Hindlimb muscle (tissue), 1 donor: Measurements from ENCODE around the gene SAMM50. TPM values are rescaled to one million over a fixed set of nuclear protein-coding genes. Genes with fewer than 3 reads are reported as not detected.
A peak's percentile ranks its signal among the peaks of the same experiment; 100 is the strongest.

Source experiments
- DNase-seq: peaks from one replicate; pipeline ENCODE4 v3.0.0-alpha.2; 2013
- polyA plus RNA-seq: library from polyadenylated mRNA; unstranded; fragments of 120-200 nt; gene quantifications from one replicate; pipeline ENCODE4 v1.2.1, GENCODE V29; 2013; ENCODE audit not compliant: insufficient read length

SAMM50 gene
- 54.5 TPM for polyA plus RNA-seq

DNA sequence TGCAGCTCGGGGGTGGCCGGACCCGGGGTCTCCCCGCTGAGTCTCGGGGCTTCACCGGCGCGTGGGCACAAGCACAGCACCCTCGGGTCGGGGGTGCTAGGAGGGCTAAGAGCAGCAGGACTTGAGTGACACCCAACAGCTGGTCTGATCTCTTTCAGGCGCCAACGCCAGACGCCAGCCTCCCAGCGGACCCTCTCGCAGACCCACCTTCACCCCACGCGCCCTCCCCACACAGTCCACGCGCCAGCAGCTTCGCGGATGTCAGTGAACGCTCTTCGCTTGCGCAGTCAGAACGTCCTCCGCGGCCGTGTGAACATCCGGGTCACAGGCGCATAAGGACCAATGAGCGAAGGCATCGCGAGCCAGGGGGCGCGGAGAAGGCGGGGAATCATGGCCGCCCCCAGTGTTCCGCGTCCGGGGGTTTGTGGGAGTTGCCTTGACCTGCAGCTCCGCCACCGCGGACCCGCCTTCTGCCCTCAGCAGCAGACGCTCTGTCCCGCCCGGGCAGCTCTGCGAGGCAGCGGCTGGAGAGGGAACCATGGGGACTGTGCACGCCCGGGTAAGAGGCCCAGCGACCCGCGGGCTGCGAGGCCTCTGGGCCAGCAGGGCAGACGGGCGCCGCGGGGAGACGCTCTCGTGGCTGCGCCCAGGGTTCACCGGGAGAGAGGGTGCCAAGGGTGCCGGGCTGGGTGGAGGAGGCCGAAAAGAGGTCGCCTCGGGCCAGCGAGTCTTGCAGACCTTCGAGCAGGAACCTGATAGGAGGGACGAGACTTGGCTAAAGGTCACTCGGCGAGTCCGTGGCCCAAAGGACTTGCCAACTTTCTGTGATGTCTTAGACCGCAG, at the start of gene SAMM50:
SAMM50 (plus strand) TSS at position 403 of the 843 bp plus-strand sequence; CDS start at position 539, 136 bp downstream.
- DNase-seq, result peak; percentile 92

DNA sequence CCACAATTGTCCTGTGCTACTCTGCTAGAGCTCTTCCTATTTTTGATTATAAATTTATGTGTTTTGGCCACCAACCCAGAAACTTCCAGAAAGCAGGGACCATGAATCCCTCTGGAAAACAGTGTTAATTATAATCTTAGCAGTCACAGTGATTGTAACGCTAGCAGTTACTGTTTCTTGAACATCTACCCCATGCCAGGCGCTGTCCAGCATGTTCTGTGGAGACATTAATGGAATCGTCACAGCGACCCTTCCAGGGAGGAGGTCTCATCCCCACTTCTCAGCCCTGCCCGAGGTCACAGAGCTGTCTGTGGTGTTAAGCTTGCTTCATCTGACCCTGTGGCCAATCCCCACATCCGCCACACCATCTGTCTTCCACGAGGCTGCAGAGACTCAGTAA, 49.6 kb upstream of the SAMM50 start:
- DNase-seq, result no peak

DNA sequence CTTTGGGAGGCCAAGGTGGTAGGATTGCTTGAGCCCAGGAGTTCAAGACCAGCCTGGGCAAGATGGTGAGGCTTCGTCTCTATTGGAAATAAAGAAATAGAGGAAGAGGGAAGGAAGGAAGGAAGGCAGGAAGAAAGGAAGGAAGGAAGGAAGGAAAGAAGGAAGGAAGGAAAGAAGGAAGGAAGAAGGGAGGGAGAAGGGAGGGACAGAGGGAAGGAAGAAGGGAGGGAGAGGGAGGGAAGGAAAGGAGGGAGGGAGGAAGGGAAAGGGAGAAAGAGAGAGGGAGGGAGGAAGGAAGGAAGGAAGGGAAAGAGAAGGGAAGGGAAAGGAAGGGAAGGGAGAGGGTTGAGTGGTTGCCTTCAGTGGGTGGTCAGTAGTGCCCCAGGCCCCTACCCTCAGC, 45.5 kb upstream of the SAMM50 start:
- DNase-seq, result no peak

DNA sequence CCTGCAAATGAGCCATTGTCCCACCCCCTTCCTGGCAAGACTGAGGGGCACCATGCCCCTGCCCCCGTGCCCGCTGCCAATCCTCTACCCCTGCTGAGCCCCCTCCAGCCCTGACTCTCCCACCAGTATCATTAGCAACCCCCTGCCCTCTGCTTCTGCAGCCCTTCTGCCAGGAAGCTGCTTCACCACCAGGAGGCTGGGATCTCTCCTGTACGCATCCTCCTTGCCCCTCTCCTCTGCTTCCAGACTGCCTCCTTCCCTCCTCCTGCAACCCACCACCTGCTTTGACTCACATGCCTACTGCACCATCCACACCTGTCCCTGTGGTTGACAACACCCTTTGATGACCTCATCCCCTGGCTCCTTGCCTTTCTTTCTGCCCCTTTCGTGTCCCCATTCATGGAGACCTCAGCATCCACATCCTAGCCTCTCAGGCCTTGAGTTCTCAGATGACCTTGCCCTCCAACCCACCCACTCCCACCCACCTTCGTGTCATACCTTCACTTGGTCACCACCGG, 45.0 kb upstream of the SAMM50 start:
- DNase-seq, result no peak

DNA sequence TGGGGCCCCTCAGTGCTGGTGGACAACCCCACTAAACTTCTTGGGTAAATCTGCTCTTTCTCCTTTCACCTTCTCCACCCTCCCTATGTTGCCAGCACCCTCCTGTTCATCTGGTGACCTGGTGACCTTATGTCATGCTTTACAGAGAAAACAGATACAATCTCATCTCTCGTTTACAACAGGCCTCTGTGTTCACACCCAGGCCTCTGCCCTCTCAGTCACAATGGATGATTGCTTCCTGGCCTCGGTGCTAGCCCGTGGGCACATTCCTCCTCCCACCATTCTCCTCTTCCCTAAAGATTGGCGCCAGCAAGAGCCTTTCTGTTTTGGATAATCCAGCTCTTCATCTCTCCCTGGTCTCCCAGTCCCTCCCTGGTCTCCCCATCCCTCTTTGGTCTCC, 43.9 kb upstream of the SAMM50 start:
- no peak for DNase-seq

DNA sequence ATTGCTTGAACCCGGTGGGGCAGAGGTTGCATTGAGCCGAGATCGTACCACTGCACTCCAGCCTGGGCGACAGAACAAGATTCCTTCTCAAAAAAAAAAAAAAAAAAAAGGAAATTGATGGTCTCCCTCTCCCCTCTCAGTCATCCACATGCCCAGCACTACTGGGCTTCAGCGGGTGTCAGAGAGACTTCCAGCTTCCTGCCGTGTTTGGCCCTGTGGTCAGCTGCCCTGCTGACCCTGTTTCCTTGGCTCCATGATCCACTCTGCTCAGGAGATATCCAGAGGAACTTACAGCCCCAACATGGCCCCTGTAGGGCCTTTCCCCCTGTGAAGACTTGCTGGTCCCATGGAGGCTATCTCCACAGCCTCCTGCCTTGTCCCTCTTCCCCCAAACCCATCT, 37.7 kb upstream of the SAMM50 start:
- DNase-seq, result no peak

DNA sequence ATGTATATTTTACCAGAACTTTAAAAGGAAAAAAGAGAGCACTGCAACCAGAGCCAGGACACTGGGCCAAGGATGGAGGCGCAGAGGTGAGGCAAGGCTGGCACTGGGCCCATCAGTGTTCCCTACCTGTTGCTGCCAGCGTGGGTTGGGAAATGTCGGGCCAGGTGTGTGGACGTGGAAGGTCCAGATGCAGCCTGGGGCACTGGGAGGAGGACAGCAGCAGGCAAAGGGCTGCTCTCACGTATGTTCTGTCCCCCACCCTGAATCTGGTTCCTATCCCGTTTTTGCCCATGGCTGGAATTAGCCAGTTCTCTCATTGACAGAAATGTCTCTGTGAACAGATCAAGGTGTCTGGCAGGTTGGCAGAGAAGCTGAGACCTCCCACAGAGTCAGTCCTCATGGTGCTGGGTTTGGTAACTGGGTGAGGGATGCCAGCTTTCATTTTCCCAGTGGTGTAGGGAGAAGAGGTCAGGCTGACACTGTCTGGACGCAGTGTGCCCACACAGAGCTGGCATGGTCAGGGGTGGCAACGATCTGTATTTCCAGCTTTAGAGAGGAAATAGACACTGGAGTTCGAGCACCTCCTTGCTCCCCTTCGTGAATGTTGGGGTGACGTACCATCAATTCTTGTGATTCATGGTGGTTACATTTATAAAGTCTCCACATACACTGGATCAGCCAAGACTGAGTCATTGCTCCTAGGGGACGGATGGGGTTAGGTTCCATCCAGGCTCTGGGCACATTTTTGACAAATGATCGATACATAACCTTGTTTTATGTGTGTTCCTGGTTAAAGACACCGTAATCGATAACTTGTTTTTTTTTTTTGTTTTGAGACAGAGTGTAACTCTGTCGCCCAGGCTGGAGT, 35.9 kb upstream of the SAMM50 start:
- DNase-seq, result no peak

DNA sequence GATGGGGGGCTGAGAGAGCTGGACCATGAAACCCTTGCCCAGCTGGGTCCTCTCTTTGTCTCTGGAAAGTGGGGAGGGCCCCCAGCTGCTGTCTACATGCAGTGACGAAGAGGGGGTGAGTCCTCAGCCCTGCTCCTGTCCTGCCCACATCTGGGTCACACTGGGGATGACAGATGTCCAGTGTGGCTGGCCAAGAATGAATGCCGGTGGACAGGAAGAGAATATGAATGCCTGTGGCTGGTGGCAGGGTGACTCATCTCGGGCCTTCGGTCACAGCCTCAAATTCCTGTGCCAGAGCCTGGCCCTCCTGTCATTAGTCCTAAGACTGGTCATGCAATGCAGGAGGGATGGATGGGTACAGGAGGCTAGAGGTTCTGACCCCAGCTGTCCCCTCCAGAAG, 33.9 kb upstream of the SAMM50 start:
- DNase-seq, result no peak

DNA sequence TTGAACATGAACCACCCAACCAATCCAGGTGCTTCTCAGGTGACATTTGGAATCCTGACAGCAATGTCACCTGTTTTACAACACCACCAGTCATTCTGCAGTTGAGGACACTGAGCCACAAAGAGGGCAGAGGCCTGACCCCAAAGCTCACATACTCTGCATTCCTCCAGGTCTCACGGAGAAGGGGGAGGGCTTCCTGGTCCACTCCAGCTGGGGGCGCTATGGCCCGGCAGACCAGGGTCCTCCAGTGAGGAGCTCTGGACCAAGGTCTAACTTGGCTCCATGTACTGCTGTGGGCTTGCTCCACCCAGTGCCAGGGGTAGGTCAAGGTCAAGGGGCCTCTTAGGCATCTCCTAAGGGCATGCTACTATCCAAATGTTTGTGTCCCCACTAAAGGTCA, 33.1 kb upstream of the SAMM50 start:
- no peak for DNase-seq

DNA sequence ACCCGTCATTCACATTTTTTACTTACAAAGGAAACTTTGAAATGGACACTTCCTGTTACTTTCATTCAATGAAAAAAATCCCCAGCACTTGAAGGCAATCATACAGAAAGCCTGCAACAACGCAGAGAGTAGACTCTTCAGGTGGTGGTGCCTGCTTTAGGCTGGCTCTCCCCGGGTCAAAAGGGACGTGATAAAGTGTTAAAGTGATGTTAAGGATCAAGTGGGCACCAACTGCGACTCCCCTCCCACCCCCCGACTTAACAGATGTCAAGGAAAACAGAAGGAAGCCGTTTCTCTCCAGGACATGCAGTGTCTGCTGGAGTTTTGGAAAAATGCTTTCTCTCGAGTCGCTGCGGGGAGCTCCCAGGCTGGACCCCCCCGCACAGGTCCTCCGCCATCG, 32.1 kb upstream of the SAMM50 start:
- DNase-seq, result no peak

DNA sequence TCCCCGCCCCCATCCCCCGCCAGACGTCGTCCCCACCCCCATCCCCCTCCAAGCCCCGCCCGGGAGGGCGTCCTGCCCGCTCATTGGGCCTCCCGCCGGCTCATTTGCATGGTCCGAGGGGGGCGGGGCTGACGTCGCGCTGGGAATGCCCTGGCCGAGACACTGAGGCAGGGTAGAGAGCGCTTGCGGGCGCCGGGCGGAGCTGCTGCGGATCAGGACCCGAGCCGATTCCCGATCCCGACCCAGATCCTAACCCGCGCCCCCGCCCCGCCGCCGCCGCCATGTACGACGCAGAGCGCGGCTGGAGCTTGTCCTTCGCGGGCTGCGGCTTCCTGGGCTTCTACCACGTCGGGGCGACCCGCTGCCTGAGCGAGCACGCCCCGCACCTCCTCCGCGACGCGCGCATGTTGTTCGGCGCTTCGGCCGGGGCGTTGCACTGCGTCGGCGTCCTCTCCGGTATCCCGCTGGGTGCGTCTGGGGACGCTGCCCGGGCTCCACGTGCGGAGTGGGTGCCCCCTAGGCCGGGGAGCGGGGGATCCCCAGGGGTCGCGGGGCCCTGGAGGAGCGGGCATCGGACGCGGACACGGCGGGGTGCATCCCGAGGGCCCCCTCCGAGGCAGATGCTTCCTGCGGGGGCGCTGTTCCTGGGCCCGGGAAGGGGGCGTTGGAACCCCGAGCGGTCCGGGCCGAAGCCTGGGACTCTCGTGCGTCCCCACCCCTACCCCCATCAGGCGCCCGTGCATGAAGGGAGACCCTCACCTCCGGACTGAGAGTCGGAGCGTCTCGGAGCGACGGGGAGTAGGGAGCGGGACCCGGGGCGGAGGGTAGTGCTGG, 31.4 kb upstream of the SAMM50 start, which contains the start of gene PNPLA3:
PNPLA3 (plus strand) TSS at position 175 of the 834 bp plus-strand sequence; CDS start at position 282, 107 bp downstream.
- peak; percentile 91 for DNase-seq

DNA sequence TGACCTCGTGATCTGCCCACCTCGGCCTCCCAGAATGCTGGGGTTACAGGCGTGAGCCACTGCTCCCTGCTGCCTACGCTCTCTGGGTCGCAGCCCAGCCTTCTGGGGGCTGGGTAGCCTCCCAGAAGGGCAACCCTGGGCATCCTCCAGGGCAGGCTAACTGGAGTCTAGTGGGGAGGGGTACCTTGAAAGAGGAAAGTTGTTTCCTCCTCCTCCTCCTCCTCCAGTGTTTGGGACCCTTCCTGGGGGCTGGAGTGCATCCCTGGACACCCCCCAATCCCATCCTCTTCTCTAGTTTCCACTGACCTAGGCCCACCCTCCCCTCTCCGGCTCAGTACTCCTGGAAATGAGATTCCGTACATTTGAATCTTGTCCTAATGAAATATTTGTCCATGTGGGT, 30.4 kb upstream of the SAMM50 start:
- DNase-seq, result no peak

DNA sequence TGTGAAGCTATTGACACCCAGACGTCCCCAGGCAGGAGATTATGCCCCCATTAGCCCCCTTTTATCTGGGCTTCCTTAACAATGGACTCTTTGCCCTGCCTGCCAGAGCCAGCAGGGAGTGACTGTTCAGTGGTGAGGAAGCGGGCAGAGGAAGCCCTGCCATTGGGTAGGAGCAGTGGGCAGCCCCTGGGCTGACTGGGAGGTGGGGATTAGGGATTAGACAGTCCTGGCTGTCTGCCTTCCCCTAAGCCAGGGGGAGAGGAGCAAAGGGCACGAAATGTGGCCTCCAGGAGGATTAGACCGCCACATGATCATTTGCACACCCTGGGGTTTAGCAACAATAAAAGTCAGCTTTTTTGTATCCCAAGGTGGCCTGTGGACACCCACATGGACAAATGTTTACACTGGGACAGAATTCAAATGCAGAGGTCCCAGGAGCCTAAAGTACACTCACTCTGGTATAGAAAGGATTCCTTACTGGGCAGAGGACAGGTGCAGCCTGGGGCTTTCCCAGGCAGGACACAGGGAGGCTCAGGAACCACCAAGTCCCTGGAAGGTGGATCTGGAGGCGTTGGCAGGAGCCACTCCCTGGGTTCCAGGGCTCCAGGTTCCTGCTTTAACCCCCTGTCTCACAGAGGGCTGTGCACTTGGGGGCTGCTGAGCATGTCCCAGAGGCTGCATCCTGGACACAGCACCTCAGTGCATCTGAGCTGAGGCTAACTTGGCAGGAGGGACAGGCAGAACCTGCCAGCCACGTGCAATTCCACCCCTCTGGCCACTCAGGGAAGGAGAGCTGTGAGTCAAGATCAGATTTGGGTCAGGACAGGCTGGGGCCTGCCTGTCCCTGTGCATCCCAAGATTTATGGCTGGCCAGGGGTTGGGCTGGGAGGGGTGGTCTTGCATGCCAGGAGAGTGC, 29.6 kb upstream of the SAMM50 start:
- no peak for DNase-seq

DNA sequence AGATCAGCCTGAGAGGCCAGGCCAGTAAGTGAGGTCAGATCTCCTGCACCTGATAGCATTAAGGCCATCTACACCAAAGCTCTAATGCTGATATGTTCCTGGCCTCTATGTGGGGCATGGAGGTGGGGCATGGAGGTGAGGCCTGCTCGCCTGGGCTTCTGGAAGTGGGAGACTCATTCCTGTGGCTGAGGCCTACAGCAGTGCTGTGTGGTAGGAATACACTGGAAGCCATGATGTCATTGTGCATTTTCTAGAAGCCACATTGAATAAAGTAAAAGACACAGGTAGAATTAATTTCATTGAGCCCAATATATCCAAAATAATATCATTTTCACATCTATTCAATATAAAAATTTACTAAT, 28.9 kb upstream of the SAMM50 start:
- no peak for DNase-seq

DNA sequence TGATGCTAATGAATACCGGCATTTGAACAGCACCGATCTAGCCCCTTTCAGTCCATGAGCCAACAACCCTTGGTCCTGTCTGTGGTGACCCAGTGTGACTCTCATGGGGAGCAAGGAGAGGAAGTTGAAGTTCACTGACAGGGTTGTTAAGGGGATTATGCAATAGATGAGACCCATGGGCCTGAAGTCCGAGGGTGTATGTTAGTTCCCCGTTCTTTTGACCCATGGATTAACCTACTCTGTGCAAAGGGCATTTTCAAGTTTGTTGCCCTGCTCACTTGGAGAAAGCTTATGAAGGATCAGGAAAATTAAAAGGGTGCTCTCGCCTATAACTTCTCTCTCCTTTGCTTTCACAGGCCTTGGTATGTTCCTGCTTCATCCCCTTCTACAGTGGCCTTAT, 26.8 kb upstream of the SAMM50 start:
- DNase-seq, result no peak

DNA sequence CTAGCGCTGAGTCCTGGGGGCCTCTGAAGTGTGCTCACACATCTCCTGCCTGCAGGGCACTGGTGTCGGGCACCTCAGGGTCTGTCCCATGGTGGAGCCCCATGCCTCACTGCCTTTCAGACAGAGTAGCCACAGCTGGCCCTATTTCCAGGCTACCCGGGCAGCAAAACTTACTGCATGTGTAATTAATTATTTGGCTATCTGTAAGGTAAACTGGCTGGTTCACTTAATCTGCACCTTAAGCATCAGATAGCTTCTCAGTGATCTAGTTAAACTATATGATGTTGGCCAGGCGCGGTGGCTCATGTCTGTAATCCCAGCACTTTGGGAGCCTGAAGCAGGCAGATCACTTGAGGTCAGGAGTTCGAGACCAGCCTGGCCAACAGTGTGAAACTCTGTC, 26.3 kb upstream of the SAMM50 start:
- DNase-seq, result no peak

DNA sequence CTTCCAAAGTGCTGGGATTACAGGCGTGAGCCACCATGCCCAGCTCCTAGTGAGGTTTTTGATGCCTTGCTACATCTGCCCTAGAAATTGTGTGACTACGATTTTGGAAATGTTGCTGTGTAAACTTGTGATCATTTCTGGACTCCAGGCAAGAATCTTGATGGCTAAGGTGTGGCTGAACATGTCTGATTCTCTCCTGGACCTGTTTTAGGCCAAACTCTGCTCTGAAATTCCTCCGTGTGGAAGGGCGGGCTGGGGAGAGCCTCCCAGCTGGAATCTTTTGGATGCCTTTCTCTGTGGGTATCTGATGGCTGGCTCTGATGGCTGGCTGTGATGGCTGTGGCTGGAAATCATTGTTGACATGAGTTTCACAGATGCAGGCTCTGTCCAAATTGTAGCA, 23.5 kb upstream of the SAMM50 start:
- DNase-seq, result no peak

DNA sequence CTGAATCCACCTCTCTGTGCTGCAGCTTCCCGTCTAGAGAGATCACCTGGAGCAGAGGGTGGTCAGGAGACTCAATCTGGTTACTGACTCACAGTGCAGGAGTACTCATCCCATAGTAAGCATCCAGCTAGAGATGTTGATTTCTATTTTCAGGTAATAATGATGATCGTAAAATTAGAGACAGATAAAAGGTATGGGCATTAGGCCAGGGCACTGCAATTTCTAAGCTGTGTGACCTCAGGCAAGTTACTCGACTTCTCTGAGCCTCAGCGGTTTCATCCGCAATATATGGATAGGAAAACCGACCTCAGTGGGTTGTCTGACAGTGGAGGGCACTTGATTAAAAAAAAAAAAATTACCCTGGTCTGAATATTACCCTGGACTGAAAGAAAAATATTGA, 13.8 kb upstream of the SAMM50 start:
- DNase-seq, result no peak

DNA sequence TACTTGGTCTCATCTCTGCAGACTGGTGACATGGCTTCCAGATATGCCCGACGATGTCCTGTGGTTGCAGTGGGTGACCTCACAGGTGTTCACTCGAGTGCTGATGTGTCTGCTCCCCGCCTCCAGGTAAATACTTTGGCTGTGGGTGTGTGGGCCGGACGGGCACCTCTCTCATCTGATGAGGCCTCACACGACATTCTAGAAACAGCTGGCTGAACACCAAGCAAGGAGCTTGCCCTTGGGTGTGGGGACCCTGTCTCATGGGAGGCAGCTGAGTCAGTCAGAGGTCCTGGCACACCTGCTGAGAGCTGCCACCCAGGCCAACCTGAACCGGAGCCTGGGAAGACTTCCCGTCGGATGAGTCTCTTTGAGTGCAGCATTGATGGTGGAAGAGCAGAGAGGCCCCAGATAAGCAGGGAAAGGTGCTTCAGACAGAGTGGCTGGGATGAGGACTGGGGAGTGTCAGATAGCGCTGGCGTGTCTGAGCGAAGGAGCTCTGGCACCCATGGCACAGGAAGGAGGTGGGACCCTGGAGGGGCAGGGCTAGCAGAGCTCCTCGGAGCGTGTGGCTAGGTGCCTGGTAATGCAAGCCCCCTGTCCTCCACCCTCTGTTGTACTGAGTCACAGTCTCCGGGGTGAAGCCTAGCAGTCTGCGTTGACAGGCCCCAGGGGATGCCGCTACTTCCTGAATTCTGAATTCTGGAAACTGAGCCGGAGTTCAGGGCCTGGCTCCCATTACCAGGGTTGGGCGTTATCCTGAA, 10.4 kb upstream of the SAMM50 start:
- DNase-seq, result no peak

DNA sequence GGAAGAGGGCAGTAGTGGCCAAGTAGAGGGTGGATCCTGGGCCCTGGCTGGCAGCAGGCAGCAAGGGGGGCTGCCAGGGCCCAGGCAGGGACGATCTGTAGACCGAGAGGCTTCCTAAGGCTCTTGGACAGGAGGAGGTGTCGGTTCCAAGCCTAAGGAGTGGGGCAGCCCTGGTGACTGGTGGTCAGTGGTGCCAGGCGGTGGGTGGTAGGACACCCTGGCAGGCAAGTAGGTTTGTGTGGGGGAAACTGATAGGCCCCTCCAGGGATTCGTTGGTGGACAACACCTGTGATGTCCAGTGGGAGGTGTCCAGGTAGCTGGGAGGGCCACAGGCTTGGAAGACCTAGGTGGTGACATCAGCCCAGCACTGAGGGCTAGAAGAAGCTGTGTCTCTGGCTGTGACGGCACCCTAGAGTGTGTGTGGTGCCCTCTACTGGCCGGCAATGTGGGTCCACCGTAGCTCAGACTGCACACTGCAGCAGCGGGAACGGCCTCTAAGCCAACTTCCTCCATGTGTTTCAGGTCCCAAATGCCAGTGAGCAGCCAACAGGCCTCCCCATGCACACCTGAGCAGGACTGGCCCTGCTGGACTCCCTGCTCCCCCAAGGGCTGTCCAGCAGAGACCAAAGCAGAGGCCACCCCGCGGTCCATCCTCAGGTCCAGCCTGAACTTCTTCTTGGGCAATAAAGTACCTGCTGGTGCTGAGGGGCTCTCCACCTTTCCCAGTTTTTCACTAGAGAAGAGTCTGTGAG, 9.4 kb upstream of the SAMM50 start:
- DNase-seq, result no peak
